ENCODE measurements around the gene CHFR. TPM values are rescaled to one million over a fixed set of nuclear protein-coding genes. Genes with fewer than 3 reads are reported as not detected.

Gene CHFR
- total and polyA plus RNA-seq, 11 donors, result 10.6 to 33.5 (median 17.4) TPM

DNA sequence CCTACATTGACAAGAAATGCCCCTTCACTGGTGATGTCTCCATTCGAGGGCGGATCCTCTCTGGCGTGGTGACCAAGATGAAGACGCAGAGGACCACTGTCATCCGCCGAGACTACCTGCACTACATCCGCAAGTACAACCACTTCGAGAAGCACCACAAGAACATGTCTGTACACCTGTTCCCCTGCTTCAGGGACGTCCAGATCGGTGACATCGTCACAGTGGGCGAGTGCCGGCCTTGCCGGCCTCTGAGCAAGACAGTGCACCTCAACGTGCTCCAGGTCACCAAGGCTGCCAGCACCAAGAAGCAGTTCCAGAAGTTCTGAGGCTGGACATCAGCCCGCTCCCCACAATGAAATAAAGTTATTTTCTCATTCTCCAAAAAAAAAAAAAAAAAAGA is 61.5 kb downstream of the CHFR start:
- ATAC-seq (no peak), DNase-seq (no peak)
- TF ChIP-seq POLR2A (IDR thresholded peaks at IDR 0.05), result no peak
- TF ChIP-seq, protein P1, sequence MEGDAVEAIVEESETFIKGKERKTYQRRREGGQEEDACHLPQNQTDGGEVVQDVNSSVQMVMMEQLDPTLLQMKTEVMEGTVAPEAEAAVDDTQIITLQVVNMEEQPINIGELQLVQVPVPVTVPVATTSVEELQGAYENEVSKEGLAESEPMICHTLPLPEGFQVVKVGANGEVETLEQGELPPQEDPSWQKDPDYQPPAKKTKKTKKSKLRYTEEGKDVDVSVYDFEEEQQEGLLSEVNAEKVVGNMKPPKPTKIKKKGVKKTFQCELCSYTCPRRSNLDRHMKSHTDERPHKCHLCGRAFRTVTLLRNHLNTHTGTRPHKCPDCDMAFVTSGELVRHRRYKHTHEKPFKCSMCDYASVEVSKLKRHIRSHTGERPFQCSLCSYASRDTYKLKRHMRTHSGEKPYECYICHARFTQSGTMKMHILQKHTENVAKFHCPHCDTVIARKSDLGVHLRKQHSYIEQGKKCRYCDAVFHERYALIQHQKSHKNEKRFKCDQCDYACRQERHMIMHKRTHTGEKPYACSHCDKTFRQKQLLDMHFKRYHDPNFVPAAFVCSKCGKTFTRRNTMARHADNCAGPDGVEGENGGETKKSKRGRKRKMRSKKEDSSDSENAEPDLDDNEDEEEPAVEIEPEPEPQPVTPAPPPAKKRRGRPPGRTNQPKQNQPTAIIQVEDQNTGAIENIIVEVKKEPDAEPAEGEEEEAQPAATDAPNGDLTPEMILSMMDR (IDR thresholded peaks at IDR 0.05), result no peak
- Histone ChIP-seq H3K9me3 (no peaks in the 10 kb centered on the region), H3K27ac (no peak overlapping the region), H3K36me3 (peaks cover 0 to 59% (median 51%) of the 10 kb centered on the region in 9 donors), H3K27me3 (no peaks in the 10 kb centered on the region), H3K4me3 (no peak overlapping the region), H3K4me1 (peaks cover 0 to 28% (median 20%) of the 10 kb centered on the region in 12 donors)
- 92 to 95% (median 94%) methylated on average over 12 to 16 of the region's 16 CpGs for WGBS, 4 donors
- intact Hi-C loops (cut with DNase I), result loop anchor here in 1 of 10 donors (5.0 kb wide), 1 partner anchor 61 kb away; the partner anchor contains the start of gene CHFR

DNA sequence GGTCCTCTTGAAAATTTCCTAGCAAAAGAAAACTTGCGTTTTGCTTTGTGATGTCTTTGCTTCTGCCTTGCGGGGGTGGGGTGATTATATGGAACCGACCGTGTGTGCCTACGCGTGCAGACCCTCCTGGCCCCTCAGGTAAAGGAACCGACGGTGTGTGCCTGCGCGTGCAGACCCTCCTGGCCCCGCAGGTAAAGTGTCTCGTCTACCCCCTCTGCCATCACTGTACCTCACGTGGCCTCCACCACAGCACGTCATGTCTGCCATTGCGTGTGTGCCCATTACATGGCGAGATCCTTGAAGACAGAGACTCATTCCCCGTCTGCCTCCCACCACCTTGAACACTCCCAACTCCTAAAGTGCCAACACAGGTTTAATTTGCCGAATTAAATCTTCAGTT is 62.3 kb downstream of the CHFR start:
- intact Hi-C loops (cut with DNase I), result loop anchor here in 1 of 10 donors (5.0 kb wide), 1 partner anchor 62 kb away; the partner anchor contains the start of gene CHFR

DNA sequence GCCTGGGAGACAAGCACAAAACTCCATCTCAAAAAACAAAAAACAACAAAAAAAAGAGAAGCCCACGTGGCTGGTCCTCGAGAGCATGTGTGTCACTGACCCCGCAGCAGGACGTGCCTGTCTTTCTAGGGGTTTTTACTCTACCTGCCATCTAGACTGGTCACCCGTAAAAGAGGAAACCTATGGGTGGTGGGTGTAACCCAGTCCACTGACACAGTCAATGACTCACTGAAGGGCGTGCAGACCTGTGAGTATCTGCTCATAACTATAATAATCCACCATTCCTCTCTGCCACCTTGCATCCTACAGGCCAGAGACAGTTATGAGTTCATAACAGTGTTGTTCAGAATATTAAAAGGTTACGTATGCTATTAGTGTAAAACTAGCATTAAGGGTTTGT is 63.4 kb downstream of the CHFR start:
- DNase-seq (no peak), ATAC-seq (no peak)
- WGBS, 4 donors, result 78 to 87% (median 85%) methylated on average over 7 of the region's 7 CpGs
- TF ChIP-seq, protein P1 (IDR thresholded peaks at IDR 0.05), result no peak
- TF ChIP-seq POLR2A (IDR thresholded peaks at IDR 0.05), result no peak
- Histone ChIP-seq H3K4me3 (no peak overlapping the region), H3K36me3 (peaks cover 0 to 78% (median 68%) of the 10 kb centered on the region in 9 donors), H3K9me3 (no peaks in the 10 kb centered on the region), H3K4me1 (peaks cover 0 to 22% (median 17%) of the 10 kb centered on the region in 12 donors), H3K27me3 (no peaks in the 10 kb centered on the region), H3K27ac (no peak overlapping the region)
- intact Hi-C loops (cut with DNase I), result no loop called here

More for the DNA sequence above, 62.3 kb downstream of the CHFR start:
- DNase-seq, result no peak
- no peak for ATAC-seq
- peaks cover 0 to 67% (median 58%) of the 10 kb centered on the region in 9 donors for H3K36me3 ChIP-seq
- no peaks in the 10 kb centered on the region for H3K27me3 ChIP-seq
- peaks cover 0 to 28% (median 20%) of the 10 kb centered on the region in 12 donors for H3K4me1 ChIP-seq
- 90 to 94% (median 93%) methylated on average over 17 to 18 of the region's 18 CpGs for WGBS, 4 donors
- H3K4me3 ChIP-seq, result no peak overlapping the region
- H3K27ac ChIP-seq, result no peak overlapping the region
- TF ChIP-seq, protein P1 (IDR thresholded peaks at IDR 0.05), result no peak
- TF ChIP-seq POLR2A (IDR thresholded peaks at IDR 0.05), result no peak
- no peaks in the 10 kb centered on the region for H3K9me3 ChIP-seq

DNA sequence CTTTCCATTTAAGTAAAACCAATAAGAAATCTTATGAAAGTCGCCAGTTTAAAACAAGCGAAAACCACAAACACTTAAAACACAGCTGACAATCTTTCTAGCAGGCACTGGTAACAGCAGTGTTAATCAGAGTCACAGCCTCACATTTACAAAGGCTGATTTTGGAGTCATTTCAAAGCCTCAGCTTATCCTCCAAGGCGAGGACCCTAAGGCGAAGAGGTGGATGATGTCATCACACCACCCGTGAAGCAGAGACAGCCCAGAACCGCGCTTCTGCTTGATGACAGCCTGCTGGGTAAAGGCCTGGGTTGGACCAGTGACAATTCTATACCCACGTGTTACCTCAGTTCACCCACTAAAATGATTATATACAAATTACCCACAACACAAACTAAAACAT is 68.8 kb downstream of the CHFR start:
- peaks cover 0 to 84% (median 77%) of the 10 kb centered on the region in 9 donors for H3K36me3 ChIP-seq
- DNase-seq (no peak), ATAC-seq (no peak)
- H3K9me3 ChIP-seq, result no peaks in the 10 kb centered on the region
- no peaks in the 10 kb centered on the region for H3K4me1 ChIP-seq
- TF ChIP-seq, protein P1 (IDR thresholded peaks at IDR 0.05), result no peak
- TF ChIP-seq POLR2A (IDR thresholded peaks at IDR 0.05), result no peak
- 86 to 93% (median 89%) methylated on average over 8 of the region's 8 CpGs for WGBS, 4 donors
- no peak overlapping the region for H3K27ac ChIP-seq
- no peak overlapping the region for H3K4me3 ChIP-seq
- no peaks in the 10 kb centered on the region for H3K27me3 ChIP-seq
- intact Hi-C loops (cut with DNase I), result no loop called here

All from heart left ventricle (tissue), 16 donors.